Panc1 (cell line): ENCODE results near the gene XRCC4. TPM values are rescaled to one million over a fixed set of nuclear protein-coding genes. Genes with fewer than 3 reads are reported as not detected.

Experiments
- ATAC-seq: fragments of 200-7000 bp; cut with Tn5 transposase; 2 replicates; pipeline ENCODE4 v1.9.1; 2020; ENCODE audit warnings: mild to moderate bottlenecking, moderate library complexity
- BruUV-seq: library from RNA; stranded (reverse); fragments of 400-500 nt; replicated peaks from 2 replicates; lab custom pipeline; 2021; lab: Mats Ljungman, UMichigan
- CTCF ChIA-PET: fragments of 300-600 bp; sonication (Branson Sonifier 250); formaldehyde crosslinking; loops from one replicate; lab custom pipeline; 2022; ENCODE audit warnings: antibody characterized with exemption; lab: Charles Lee
- POLR2A ChIA-PET: fragments of 300-600 bp; sonication (Branson Sonifier 250); formaldehyde crosslinking; loops from one replicate; lab custom pipeline; 2022; ENCODE audit warnings: antibody characterized with exemption; lab: Charles Lee
- DNase-seq: peaks from one replicate; pipeline ENCODE4 v3.0.0-alpha.2; 2010; ENCODE audit warnings: low read depth, low spot score
- H3K27ac ChIP-seq: 2 replicates; pipeline ENCODE4 v1.5.1; 2011; ENCODE audit warnings: mild to moderate bottlenecking, low read length, inconsistent platforms
- H3K27me3 ChIP-seq: fragments of 200-500 bp; sonication (Bioruptor generic); 2 replicates; pipeline ENCODE4 v1.6.0; 2014; ENCODE audit warnings: low read length, inconsistent platforms; ENCODE audit not compliant: control insufficient read depth, insufficient read depth
- H3K36me3 ChIP-seq: fragments of 200-500 bp; sonication (Bioruptor generic); 2 replicates; pipeline ENCODE4 v1.5.1; 2014; ENCODE audit warnings: inconsistent platforms, mild to moderate bottlenecking, low read length, moderate library complexity; ENCODE audit not compliant: control insufficient read depth, insufficient read depth
- H3K4me1 ChIP-seq: 2 replicates; pipeline ENCODE4 v1.5.1; 2011; ENCODE audit warnings: inconsistent platforms, mild to moderate bottlenecking, low read length, moderate library complexity; ENCODE audit not compliant: control insufficient read depth, insufficient read depth
- H3K4me3 ChIP-seq, 2 experiments: 2 replicates each; pipeline ENCODE4 v1.5.1; 2011 to 2012; ENCODE audit warnings: low read depth in 2 of 2, low read length in 2 of 2, mild to moderate bottlenecking in 2 of 2, inconsistent platforms in 1 of 2, moderate library complexity in 1 of 2
- H3K9me3 ChIP-seq: fragments of 200-500 bp; sonication (Bioruptor generic); 2 replicates; pipeline ENCODE4 v1.5.1; 2014; ENCODE audit warnings: low read depth, mild to moderate bottlenecking, inconsistent platforms, low read length, moderate library complexity; ENCODE audit not compliant: control insufficient read depth, insufficient read depth
- POLR2AphosphoS5 ChIP-seq: IDR thresholded peaks from 2 replicates; pipeline ENCODE4 v1.6.1; 2012; ENCODE audit warnings: mild to moderate bottlenecking, low read depth, low read length, moderate library complexity
- SIN3A ChIP-seq: IDR thresholded peaks from 2 replicates; pipeline ENCODE4 v1.6.1; 2012; ENCODE audit warnings: low read depth, mild to moderate bottlenecking, low read length, moderate library complexity, borderline replicate concordance; ENCODE audit not compliant: insufficient read depth
- TCF7L2 ChIP-seq: IDR thresholded peaks from 2 replicates; pipeline ENCODE4 v1.6.1; 2011; ENCODE audit warnings: mild to moderate bottlenecking, low read depth, low read length, inconsistent platforms
- in situ Hi-C: cut with HindIII; loops from 2 replicates; pipeline ENCODE4 v1.10.0; 2016; ENCODE audit warnings: low sequenced_read_pairs, low pct_unique_long_range_greater_than_20kb
- intact Hi-C: fragments of 100-400 bp; cut with micrococcal nuclease; formaldehyde crosslinking; loops from one replicate; pipeline ENCODE4 v1.10.0; 2022; ENCODE audit not compliant: unreplicated experiment
- total RNA-seq: library from RNA; stranded (reverse); gene quantifications from one replicate; pipeline ENCODE4 v1.2.1, GENCODE V29; 2021; ENCODE audit not compliant: unreplicated experiment
- TF ChIP-seq, protein P1 (sequence below): fragments of 450-650 bp; IDR thresholded peaks from 2 replicates; pipeline ENCODE4 v1.5.1; 2017; ENCODE audit warnings: mild to moderate bottlenecking
- TF ChIP-seq, protein P2 (sequence below), 2 experiments: IDR thresholded peaks; 2 replicates each; pipeline ENCODE4 v1.6.1; 2011 to 2012; ENCODE audit warnings: low read depth in 2 of 2, control low read depth in 1 of 2, low read length in 1 of 2, mild to moderate bottlenecking in 1 of 2, moderate library complexity in 1 of 2; ENCODE audit not compliant: insufficient read depth in 1 of 2

Gene XRCC4
- total RNA-seq, 1 experiment from 2014 or later, result 12.5 TPM

GRCh38 chr5:83048277-83048676, 29.1 kb upstream of the XRCC4 start:
- Histone ChIP-seq H3K4me1 (no peaks in the 10 kb centered on the region), H3K27me3 (no peaks in the 10 kb centered on the region), H3K27ac (no peak overlapping the region), H3K4me3 (no peak overlapping the region), H3K9me3 (no peaks in the 10 kb centered on the region), H3K36me3 (no peaks in the 10 kb centered on the region; the same call in none of the 2 replicates)
- in situ Hi-C loops, result no loop called here
- intact Hi-C loops, result no loop called here
- TF ChIP-seq SIN3A (no peak), POLR2AphosphoS5 (no peak), TCF7L2 (no peak)
- TF ChIP-seq, protein P1, sequence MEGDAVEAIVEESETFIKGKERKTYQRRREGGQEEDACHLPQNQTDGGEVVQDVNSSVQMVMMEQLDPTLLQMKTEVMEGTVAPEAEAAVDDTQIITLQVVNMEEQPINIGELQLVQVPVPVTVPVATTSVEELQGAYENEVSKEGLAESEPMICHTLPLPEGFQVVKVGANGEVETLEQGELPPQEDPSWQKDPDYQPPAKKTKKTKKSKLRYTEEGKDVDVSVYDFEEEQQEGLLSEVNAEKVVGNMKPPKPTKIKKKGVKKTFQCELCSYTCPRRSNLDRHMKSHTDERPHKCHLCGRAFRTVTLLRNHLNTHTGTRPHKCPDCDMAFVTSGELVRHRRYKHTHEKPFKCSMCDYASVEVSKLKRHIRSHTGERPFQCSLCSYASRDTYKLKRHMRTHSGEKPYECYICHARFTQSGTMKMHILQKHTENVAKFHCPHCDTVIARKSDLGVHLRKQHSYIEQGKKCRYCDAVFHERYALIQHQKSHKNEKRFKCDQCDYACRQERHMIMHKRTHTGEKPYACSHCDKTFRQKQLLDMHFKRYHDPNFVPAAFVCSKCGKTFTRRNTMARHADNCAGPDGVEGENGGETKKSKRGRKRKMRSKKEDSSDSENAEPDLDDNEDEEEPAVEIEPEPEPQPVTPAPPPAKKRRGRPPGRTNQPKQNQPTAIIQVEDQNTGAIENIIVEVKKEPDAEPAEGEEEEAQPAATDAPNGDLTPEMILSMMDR, result no peak
- TF ChIP-seq, protein P2, sequence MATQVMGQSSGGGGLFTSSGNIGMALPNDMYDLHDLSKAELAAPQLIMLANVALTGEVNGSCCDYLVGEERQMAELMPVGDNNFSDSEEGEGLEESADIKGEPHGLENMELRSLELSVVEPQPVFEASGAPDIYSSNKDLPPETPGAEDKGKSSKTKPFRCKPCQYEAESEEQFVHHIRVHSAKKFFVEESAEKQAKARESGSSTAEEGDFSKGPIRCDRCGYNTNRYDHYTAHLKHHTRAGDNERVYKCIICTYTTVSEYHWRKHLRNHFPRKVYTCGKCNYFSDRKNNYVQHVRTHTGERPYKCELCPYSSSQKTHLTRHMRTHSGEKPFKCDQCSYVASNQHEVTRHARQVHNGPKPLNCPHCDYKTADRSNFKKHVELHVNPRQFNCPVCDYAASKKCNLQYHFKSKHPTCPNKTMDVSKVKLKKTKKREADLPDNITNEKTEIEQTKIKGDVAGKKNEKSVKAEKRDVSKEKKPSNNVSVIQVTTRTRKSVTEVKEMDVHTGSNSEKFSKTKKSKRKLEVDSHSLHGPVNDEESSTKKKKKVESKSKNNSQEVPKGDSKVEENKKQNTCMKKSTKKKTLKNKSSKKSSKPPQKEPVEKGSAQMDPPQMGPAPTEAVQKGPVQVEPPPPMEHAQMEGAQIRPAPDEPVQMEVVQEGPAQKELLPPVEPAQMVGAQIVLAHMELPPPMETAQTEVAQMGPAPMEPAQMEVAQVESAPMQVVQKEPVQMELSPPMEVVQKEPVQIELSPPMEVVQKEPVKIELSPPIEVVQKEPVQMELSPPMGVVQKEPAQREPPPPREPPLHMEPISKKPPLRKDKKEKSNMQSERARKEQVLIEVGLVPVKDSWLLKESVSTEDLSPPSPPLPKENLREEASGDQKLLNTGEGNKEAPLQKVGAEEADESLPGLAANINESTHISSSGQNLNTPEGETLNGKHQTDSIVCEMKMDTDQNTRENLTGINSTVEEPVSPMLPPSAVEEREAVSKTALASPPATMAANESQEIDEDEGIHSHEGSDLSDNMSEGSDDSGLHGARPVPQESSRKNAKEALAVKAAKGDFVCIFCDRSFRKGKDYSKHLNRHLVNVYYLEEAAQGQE (IDR thresholded peaks at IDR 0.05; ENCODE audit: insufficient read depth in 1 of 2, low read depth in 2 of 2, low read length in 1 of 2), result no peak
- ChIA-PET POLR2A (interaction anchor here (0.7 kb wide), 1 partner anchor 17 kb away, joined by 7 read pairs; no protein-coding TSS in a partner anchor), CTCF (no interaction called here)
- ATAC-seq, result no peak
- no peak for DNase-seq
- no TSS peak for BruUV-seq

GRCh38 chr5:83048811-83049210, 28.5 kb upstream of the XRCC4 start:
- CTCF ChIA-PET, result interaction anchor here (1.0 kb wide), 1 partner anchor 14 kb away, joined by 3 read pairs; no protein-coding TSS in a partner anchor
- no TSS peak for BruUV-seq

More at GRCh38 chr5:83048811-83049210, 28.5 kb upstream of the XRCC4 start:
- in situ Hi-C loops (no loop called here), intact Hi-C loops (no loop called here)
- no peak for DNase-seq
- ATAC-seq, result no peak
- H3K27ac ChIP-seq, result no peak overlapping the region
- no peak overlapping the region for H3K4me3 ChIP-seq
- POLR2A ChIA-PET, result interaction anchor here (0.7 kb wide), 1 partner anchor 17 kb away, joined by 7 read pairs; no protein-coding TSS in a partner anchor
- H3K4me1 ChIP-seq, result no peaks in the 10 kb centered on the region
- H3K36me3 ChIP-seq, result no peaks in the 10 kb centered on the region; the same call in none of the 2 replicates
- no peaks in the 10 kb centered on the region for H3K27me3 ChIP-seq
- H3K9me3 ChIP-seq, result no peaks in the 10 kb centered on the region
- TF ChIP-seq, protein P1, result no peak
- no peak for TF ChIP-seq TCF7L2
- TF ChIP-seq SIN3A, result no peak
- TF ChIP-seq, protein P2 (IDR thresholded peaks at IDR 0.05; ENCODE audit: insufficient read depth in 1 of 2, low read depth in 2 of 2, low read length in 1 of 2), result no peak
- no peak for TF ChIP-seq POLR2AphosphoS5
